ENCODE data around the gene ASB2. TPM values are rescaled to one million over a fixed set of nuclear protein-coding genes. Genes with fewer than 3 reads are reported as not detected.

The ASB2 gene
- total RNA-seq, 4 donors from 2014 or later, result 0.60 to 2.1 (median 1.8) TPM; not detected in 1

DNA sequence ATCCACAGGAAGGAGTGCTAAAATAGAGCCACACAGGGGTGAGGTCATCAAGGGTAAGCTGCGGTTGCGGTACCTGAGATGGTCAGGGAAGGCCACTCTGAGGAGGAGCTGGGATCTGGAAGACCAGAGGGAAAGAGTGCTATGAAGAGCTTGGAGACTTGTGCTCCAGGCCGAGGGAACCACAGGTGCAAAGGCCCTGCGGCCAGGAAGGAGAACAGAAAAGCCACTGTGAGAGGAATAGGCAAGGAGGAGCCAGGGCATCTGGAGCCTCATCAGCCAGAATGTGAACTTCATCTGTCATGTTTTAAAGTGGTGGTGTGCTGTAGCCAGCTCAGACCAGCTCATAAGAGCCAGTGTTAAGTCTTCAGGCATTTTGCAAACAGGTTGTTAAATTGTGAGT lies 15.3 kb upstream of the ASB2 start:
- Histone ChIP-seq H3K9me3 (no peaks in the 10 kb centered on the region), H3K4me1 (peaks cover 0 to 6% (median 0%) of the 10 kb centered on the region in 4 donors), H3K36me3 (no peaks in the 10 kb centered on the region), H3K27ac (no peak overlapping the region), H3K4me3 (no peak overlapping the region), H3K27me3 (no peaks in the 10 kb centered on the region)
- 89 to 95% methylated on average over 4 of the region's 4 CpGs for WGBS, 2 donors
- no peak for DNase-seq (ENCODE audit: low spot score in 2 of 2)
- TF ChIP-seq CTCF (IDR thresholded peaks at IDR 0.05) (no peak), POLR2A (IDR thresholded peaks at IDR 0.05) (no peak), EP300 (IDR thresholded peaks at IDR 0.05) (no peak)

- WGBS, 2 donors, result 87 to 91% methylated on average over 10 of the region's 10 CpGs
- Histone ChIP-seq H3K9me3 (no peaks in the 10 kb centered on the region), H3K4me3 (no peak overlapping the region), H3K4me1 (peaks cover 0 to 6% (median 0%) of the 10 kb centered on the region in 4 donors), H3K27ac (no peak overlapping the region), H3K27me3 (no peaks in the 10 kb centered on the region), H3K36me3 (no peaks in the 10 kb centered on the region)
- DNase-seq (ENCODE audit: low spot score in 2 of 2), result no peak
- TF ChIP-seq CTCF (IDR thresholded peaks at IDR 0.05) (no peak), POLR2A (IDR thresholded peaks at IDR 0.05) (no peak), EP300 (IDR thresholded peaks at IDR 0.05) (no peak)
Observed at GRCh38 chr14:93991212-93991611, 14.8 kb upstream of the ASB2 start.

GRCh38 chr14:93989939-93990338 lies 13.6 kb upstream of the ASB2 start:
- H3K9me3 ChIP-seq, result no peaks in the 10 kb centered on the region
- DNase-seq (ENCODE audit: low spot score in 2 of 2), result no peak
- no peaks in the 10 kb centered on the region for H3K27me3 ChIP-seq
- H3K36me3 ChIP-seq, result no peaks in the 10 kb centered on the region
- H3K27ac ChIP-seq, result no peak overlapping the region
- no peak overlapping the region for H3K4me3 ChIP-seq
- no peaks in the 10 kb centered on the region for H3K4me1 ChIP-seq
- 56 to 60% methylated on average over 4 of the region's 4 CpGs for WGBS, 2 donors
- TF ChIP-seq POLR2A (IDR thresholded peaks at IDR 0.05), result no peak
- no peak for TF ChIP-seq EP300 (IDR thresholded peaks at IDR 0.05)
- TF ChIP-seq CTCF (IDR thresholded peaks at IDR 0.05), result no peak

DNA sequence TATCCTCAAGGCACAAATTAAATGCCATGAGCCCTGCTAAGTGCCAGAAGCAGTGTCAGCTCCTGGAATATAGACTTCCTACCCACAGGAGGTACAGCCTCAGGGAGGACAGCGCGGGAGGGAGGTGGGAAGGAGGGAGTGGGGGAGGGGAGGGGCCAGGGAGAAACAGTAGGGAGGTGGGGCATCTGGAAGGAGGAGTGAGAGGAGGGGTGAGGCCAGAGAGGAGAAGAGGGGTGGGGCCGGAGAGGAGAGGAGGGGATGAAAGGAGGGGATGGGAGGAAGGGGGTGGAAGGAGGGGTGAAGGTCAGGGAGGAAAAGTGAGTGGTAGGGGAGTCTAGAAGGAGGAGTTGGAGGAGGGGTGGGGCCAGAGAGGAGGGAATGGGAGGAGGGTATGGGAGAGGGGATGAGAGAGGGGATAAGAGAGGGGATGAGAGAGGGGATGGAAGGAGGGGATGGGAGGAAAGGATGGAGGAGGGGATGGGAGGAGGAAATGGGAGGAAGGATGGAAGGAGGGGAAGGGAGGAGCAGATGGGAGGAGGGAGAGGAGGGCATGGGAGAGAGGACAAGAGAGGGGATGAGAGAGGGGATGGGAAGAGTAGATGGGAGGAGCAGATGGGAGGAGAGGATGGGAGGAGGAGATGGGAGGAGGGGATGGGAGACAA lies 11.6 kb upstream of the ASB2 start:
- DNase-seq (ENCODE audit: low spot score in 2 of 2), result no peak
- H3K27me3 ChIP-seq, result no peaks in the 10 kb centered on the region
- H3K36me3 ChIP-seq, result no peaks in the 10 kb centered on the region
- TF ChIP-seq POLR2A (IDR thresholded peaks at IDR 0.05) (no peak), CTCF (IDR thresholded peaks at IDR 0.05) (no peak), EP300 (IDR thresholded peaks at IDR 0.05) (no peak)
- H3K27ac ChIP-seq, result no peak overlapping the region
- no peak overlapping the region for H3K4me3 ChIP-seq
- no peaks in the 10 kb centered on the region for H3K4me1 ChIP-seq
- no peaks in the 10 kb centered on the region for H3K9me3 ChIP-seq
- WGBS, 2 donors, result 70 to 76% methylated on average over 3 of the region's 3 CpGs

GRCh38 chr14:93987376-93987775 lies 11.0 kb upstream of the ASB2 start:
- Histone ChIP-seq H3K27ac (no peak overlapping the region), H3K4me3 (no peak overlapping the region), H3K36me3 (no peaks in the 10 kb centered on the region), H3K27me3 (no peaks in the 10 kb centered on the region), H3K4me1 (no peaks in the 10 kb centered on the region), H3K9me3 (no peaks in the 10 kb centered on the region)
- TF ChIP-seq EP300 (IDR thresholded peaks at IDR 0.05) (no peak), POLR2A (IDR thresholded peaks at IDR 0.05) (no peak), CTCF (IDR thresholded peaks at IDR 0.05) (no peak)
- 59% methylated on average over 11 to 12 of the region's 12 CpGs for WGBS, 2 donors
- no peak for DNase-seq (ENCODE audit: low spot score in 2 of 2)
